Skeletal muscle satellite cell (primary cell): ENCODE results near the gene DYNC2H1.
"Not testable (repeated sequence)": the region's sequence is repeated elsewhere in the genome, so short reads cannot be mapped to it uniquely, and the experiment has no call there.

Source experiments
- H3K27me3 ChIP-seq: 2 replicates; pipeline ENCODE4 v1.7.0; 2013; ENCODE audit warnings: low read length; ENCODE audit not compliant: control insufficient read depth, insufficient read depth
- H3K36me3 ChIP-seq: 2 replicates; pipeline ENCODE4 v1.7.0; 2013; ENCODE audit warnings: mild to moderate bottlenecking, control low read depth, low read length; ENCODE audit not compliant: insufficient read depth
- H3K4me1 ChIP-seq: 2 replicates; pipeline ENCODE4 v1.7.0; 2013; ENCODE audit warnings: low read length; ENCODE audit not compliant: control insufficient read depth, insufficient read depth
- H3K4me2 ChIP-seq: 2 replicates; pipeline ENCODE4 v1.7.0; 2013; ENCODE audit warnings: mild to moderate bottlenecking, low read length
- H3K4me3 ChIP-seq: 2 replicates; pipeline ENCODE4 v1.7.0; 2013; ENCODE audit warnings: low read length
- H3K9ac ChIP-seq: 2 replicates; pipeline ENCODE4 v1.7.0; 2013; ENCODE audit warnings: mild to moderate bottlenecking, low read depth, low read length, moderate library complexity
- H3K9me3 ChIP-seq: replicated peaks from 2 replicates; pipeline ENCODE4 v1.7.0; 2013; ENCODE audit warnings: mild to moderate bottlenecking, control low read depth, low read length

The DYNC2H1 gene

GRCh38 chr11:103372906-103373305 is 263.7 kb downstream of the DYNC2H1 start:
- Histone ChIP-seq H3K36me3 (peaks cover 10% of the 10 kb centered on the region), H3K9ac (no peak overlapping the region), H3K4me3 (no peak overlapping the region), H3K9me3 (peaks cover 3% of the 10 kb centered on the region), H3K4me2 (no peak overlapping the region), H3K4me1 (no peaks in the 10 kb centered on the region), H3K27me3 (no peaks in the 10 kb centered on the region)

- H3K9ac ChIP-seq, H3K27me3 ChIP-seq, H3K9me3 ChIP-seq, H3K4me1 ChIP-seq, H3K4me2 ChIP-seq, H3K4me3 ChIP-seq, H3K36me3 ChIP-seq: not testable (repeated sequence)
Observed at GRCh38 chr11:103374227-103374626, 265.0 kb downstream of the DYNC2H1 start.

DNA sequence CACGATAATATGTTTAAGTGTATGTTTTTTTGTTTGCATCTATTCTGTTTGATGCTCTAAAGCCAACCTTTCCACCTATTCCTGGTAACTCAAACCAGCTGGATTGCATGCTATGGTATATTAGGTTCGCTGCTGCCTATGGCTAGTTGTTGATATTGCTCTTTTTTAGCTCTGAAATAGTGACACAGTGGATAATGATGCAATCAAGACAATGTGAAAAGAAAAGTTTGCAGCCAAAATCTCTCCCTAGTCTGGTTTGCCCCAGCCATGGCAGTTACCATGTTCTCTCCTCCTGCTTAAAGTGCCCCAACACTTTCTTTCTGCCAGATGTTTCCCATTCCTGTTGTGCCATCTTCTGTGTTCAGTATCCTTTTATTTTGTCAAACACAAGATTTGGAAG is 269.7 kb downstream of the DYNC2H1 start:
- Histone ChIP-seq H3K36me3 (no peaks in the 10 kb centered on the region), H3K9me3 (peaks cover 3% of the 10 kb centered on the region), H3K27me3 (no peaks in the 10 kb centered on the region), H3K9ac (no peak overlapping the region), H3K4me1 (no peaks in the 10 kb centered on the region), H3K4me2 (no peak overlapping the region), H3K4me3 (no peak overlapping the region)

DNA sequence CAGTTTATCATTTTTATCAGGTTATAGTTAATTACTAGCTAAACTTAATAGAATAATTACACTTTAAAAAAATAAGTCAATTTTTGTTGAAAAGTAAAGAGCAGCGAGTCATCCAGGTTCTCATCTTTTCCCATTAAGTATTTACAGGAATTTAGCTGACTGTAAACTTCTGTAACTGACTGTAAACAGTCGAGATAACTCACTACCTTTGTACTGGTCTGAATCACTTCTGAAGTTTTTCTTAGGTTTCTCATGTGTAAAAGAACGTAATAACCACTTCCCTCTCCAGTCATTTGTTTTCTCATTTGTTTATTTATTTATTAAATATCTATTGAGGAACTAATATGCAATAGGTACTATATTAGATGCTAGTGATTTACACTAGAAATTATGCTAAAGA is 270.8 kb downstream of the DYNC2H1 start:
- Histone ChIP-seq H3K36me3 (no peaks in the 10 kb centered on the region), H3K4me1 (no peaks in the 10 kb centered on the region), H3K9me3 (no peaks in the 10 kb centered on the region), H3K9ac (no peak overlapping the region), H3K27me3 (no peaks in the 10 kb centered on the region), H3K4me3 (no peak overlapping the region), H3K4me2 (no peak overlapping the region)

GRCh38 chr11:103384652-103385051 is 275.4 kb downstream of the DYNC2H1 start:
- Histone ChIP-seq H3K4me2 (no peak overlapping the region), H3K27me3 (no peaks in the 10 kb centered on the region), H3K9me3 (no peaks in the 10 kb centered on the region), H3K9ac (no peak overlapping the region), H3K4me3 (no peak overlapping the region), H3K4me1 (no peaks in the 10 kb centered on the region), H3K36me3 (no peaks in the 10 kb centered on the region)

DNA sequence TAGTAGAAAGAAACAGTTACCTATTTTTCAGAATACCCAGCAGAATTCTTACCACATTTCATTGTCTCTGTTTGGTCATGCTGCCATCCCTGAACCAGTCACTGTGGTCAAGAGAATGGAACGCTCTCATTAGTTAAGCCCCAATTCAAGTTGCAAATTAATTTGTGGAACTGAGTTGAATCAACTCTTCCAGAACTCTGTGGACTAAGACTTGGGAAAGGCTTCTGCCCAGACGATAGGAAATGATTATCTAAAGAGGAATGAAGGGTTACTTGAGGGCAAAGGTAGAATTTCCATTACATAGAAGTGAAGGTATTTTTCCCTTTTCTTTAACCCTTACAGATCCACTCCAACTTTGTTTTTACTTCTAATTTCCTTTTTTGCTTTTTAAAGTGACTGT is 286.4 kb downstream of the DYNC2H1 start:
- Histone ChIP-seq H3K4me3 (no peak overlapping the region), H3K4me2 (no peak overlapping the region), H3K4me1 (peaks cover 7% of the 10 kb centered on the region), H3K27me3 (no peaks in the 10 kb centered on the region), H3K9ac (no peak overlapping the region), H3K36me3 (peaks cover 4% of the 10 kb centered on the region), H3K9me3 (no peaks in the 10 kb centered on the region)

GRCh38 chr11:103396237-103396636 is 287.0 kb downstream of the DYNC2H1 start:
- Histone ChIP-seq H3K9me3 (no peaks in the 10 kb centered on the region), H3K36me3 (peaks cover 4% of the 10 kb centered on the region), H3K9ac (no peak overlapping the region), H3K27me3 (no peaks in the 10 kb centered on the region), H3K4me1 (peaks cover 7% of the 10 kb centered on the region), H3K4me2 (no peak overlapping the region), H3K4me3 (no peak overlapping the region)

- no peaks in the 10 kb centered on the region for H3K9me3 ChIP-seq
- peaks cover 4% of the 10 kb centered on the region for H3K36me3 ChIP-seq
- H3K4me2 ChIP-seq = no peak overlapping the region
- no peak overlapping the region for H3K4me3 ChIP-seq
- no peak overlapping the region for H3K9ac ChIP-seq
- no peaks in the 10 kb centered on the region for H3K27me3 ChIP-seq
- peaks cover 7% of the 10 kb centered on the region for H3K4me1 ChIP-seq
Observed at GRCh38 chr11:103397369-103397768, 288.1 kb downstream of the DYNC2H1 start.

GRCh38 chr11:103398829-103399228 is 289.6 kb downstream of the DYNC2H1 start:
- Histone ChIP-seq H3K36me3 (peaks cover 4% of the 10 kb centered on the region), H3K9me3 (no peaks in the 10 kb centered on the region), H3K27me3 (no peaks in the 10 kb centered on the region), H3K9ac (no peak overlapping the region), H3K4me1 (peaks cover 7% of the 10 kb centered on the region), H3K4me3 (no peak overlapping the region), H3K4me2 (no peak overlapping the region)

GRCh38 chr11:103406357-103406756 is 297.1 kb downstream of the DYNC2H1 start:
- Histone ChIP-seq H3K9ac (no peak overlapping the region), H3K4me1 (no peaks in the 10 kb centered on the region), H3K27me3 (no peaks in the 10 kb centered on the region), H3K4me2 (no peak overlapping the region), H3K4me3 (no peak overlapping the region), H3K36me3 (no peaks in the 10 kb centered on the region), H3K9me3 (no peaks in the 10 kb centered on the region)

DNA sequence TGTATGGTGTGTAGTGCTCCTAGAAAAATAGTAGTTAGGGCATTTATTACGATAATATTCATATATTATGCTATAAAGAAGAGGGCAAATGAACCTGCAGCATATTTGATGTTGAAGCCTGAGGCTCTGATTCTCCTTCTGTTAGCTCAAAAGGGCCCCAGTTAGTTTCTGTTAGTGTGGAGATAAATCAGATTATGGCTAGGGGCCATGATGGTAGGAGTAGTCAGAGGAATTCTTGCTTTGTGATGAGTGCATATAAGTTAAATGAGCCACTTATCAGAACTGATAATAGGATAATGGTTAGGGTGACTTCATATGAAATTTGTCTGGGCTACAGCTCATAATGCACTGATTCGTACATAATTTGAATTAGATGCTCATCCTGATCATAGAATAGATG is 298.4 kb downstream of the DYNC2H1 start:
- no peaks in the 10 kb centered on the region for H3K36me3 ChIP-seq
- H3K4me3 ChIP-seq = no peak overlapping the region

GRCh38 chr11:103413266-103413888 is 304.2 kb downstream of the DYNC2H1 start:
- Histone ChIP-seq H3K4me3 (no peak overlapping the region), H3K27me3 (no peaks in the 10 kb centered on the region), H3K4me2 (no peak overlapping the region), H3K9ac (no peak overlapping the region), H3K4me1 (no peaks in the 10 kb centered on the region), H3K36me3 (no peaks in the 10 kb centered on the region), H3K9me3 (no peaks in the 10 kb centered on the region)

More for the DNA sequence above, 298.4 kb downstream of the DYNC2H1 start:
- H3K9ac ChIP-seq = no peak overlapping the region
- H3K4me1 ChIP-seq = no peaks in the 10 kb centered on the region
- no peaks in the 10 kb centered on the region for H3K9me3 ChIP-seq
- H3K27me3 ChIP-seq = no peaks in the 10 kb centered on the region
- H3K4me2 ChIP-seq = no peak overlapping the region
